ENCODE data around the gene USP48. TPM values are rescaled to one million over a fixed set of nuclear protein-coding genes. Genes with fewer than 3 reads are reported as not detected.

Gene USP48
- total and polyA plus RNA-seq, 2 of the 8 experiments (the other 6 are each of a cell fraction or from before 2014, with no cell fraction given), result 12.8 to 83.5 TPM

DNA sequence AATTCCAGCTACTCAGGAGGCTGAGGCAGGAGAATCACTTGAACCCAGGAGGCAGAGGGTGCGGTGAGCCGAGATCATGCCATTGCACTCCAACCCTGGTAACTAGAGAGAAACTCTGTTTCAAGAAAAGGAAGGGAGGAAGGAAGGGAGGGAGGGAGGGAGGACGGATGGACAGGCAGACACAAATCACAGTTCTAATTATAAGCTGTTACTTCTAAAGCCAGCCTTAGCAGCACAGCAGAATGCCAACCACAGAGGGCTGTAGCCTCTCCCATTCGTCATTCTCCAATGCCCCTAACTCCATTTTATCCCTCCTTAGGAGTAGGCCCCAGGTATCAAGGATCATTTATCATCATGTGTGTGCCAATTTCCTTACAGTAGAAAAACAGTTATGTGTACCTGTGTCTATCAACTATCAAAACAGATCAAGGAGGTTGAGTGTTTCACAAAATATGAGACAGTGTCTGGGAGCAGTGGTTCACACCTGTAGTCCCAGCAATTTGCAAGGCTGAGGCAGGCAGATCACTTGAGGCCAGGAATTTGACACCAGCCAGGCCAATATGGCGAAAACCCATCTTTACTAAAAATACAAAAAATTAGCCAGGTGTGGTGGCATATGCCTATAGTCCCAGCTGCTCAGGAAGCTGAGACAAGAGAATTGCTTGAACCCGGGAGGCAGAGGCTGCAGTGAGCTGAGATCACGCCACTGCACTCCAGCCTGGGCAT lies 19.1 kb downstream of the USP48 start:
- no peak overlapping the region for H3K56ac ChIP-seq (replicated peaks; ENCODE audit: insufficient read length, low read depth, low read length)
- H3K4me3 ChIP-seq (ENCODE audit: extremely low read depth in 1 of 4, insufficient read depth in 2 of 4, low read depth in 3 of 4, low read length in 4 of 4), result no peak overlapping the region
- no peaks in the 10 kb centered on the region for H3K36me3 ChIP-seq (ENCODE audit: control insufficient read depth in 2 of 4, insufficient read depth in 4 of 4, low read length in 3 of 4)
- H2BK120ac ChIP-seq (replicated peaks; ENCODE audit: low read depth, low read length), result no peak overlapping the region
- no peaks in the 10 kb centered on the region for H3K9me3 ChIP-seq (ENCODE audit: insufficient read depth in 2 of 2, low read depth in 1 of 2, low read length in 1 of 2)
- no peak overlapping the region for H3K14ac ChIP-seq (ENCODE audit: insufficient read length)
- no peak overlapping the region for H3K27ac ChIP-seq (ENCODE audit: low read depth, low read length)
- no peak overlapping the region for H3K4ac ChIP-seq (replicated peaks; ENCODE audit: insufficient read length, low read depth, low read length)
- DNase-seq (ENCODE audit: low read depth in 1 of 2, low spot score in 2 of 2), result no peak
- no peak overlapping the region for H4K91ac ChIP-seq (replicated peaks; ENCODE audit: insufficient read length, low read length)
- no peak overlapping the region for H2BK20ac ChIP-seq (ENCODE audit: low read length)
- no peak overlapping the region for H2BK12ac ChIP-seq (ENCODE audit: low read depth, low read length)
- H3K23me2 ChIP-seq (ENCODE audit: low read depth, low read length), result no peaks in the 10 kb centered on the region
- peaks cover 14% of the 10 kb centered on the region for H3K79me1 ChIP-seq (ENCODE audit: low read depth, low read length)
- H4K8ac ChIP-seq (ENCODE audit: extremely low read depth, insufficient read depth, low read length), result no peak overlapping the region
- POLR2A ChIA-PET (ENCODE audit: partially characterized antibody), result interaction anchor here (0.6 to 1.6 kb wide), 3 partner anchors 12 to 200 kb away, joined by 3 to 4 read pairs (median 4); no protein-coding TSS in a partner anchor
- 92% methylated on average over 6 of the region's 7 CpGs; no CpG with 5 or more reads in 1 of the 2 experiments for WGBS, 2 experiments (ENCODE audit: extremely low coverage in 1 of 2, insufficient coverage in 1 of 2, insufficient read length in 1 of 2, insufficient replicate concordance in 2 of 2, low coverage in 1 of 2, low lambda C conversion rate in 2 of 2, missing lambda C conversion rate in 1 of 2)
- no peak overlapping the region for H2AFZ ChIP-seq (ENCODE audit: low read length)
- no peak for FAIRE-seq
- peaks cover 19 to 96% of the 10 kb centered on the region in 2 experiments for H3K79me2 ChIP-seq (ENCODE audit: control insufficient read depth in 1 of 2, insufficient read depth in 2 of 2, low read length in 2 of 2)
- no peak overlapping the region for H2AK5ac ChIP-seq (ENCODE audit: low read depth, low read length)
- no peak overlapping the region for H3K9ac ChIP-seq (replicated peaks in 1 of 4; ENCODE audit: extremely low read depth in 1 of 4, low read depth in 3 of 4, low read length in 3 of 4)
- H2BK15ac ChIP-seq (ENCODE audit: low read length), result no peak overlapping the region
- no peak overlapping the region for H3K23ac ChIP-seq (ENCODE audit: insufficient read length)
- H3K4me1 ChIP-seq (replicated peaks in 1 of 4; ENCODE audit: control insufficient read depth in 3 of 4, insufficient read depth in 4 of 4, low read length in 3 of 4), result peaks cover 2 to 9% (median 6%) of the 10 kb centered on the region in 4 experiments
- no peak overlapping the region; a peak in 1 of 4 replicates for H3K4me2 ChIP-seq (ENCODE audit: insufficient read depth in 1 of 2, low read depth in 2 of 2, low read length in 2 of 2)
- H3K18ac ChIP-seq (ENCODE audit: extremely low read depth, low read length), result no peak overlapping the region; the same call in 1 of the 2 replicates
- H2BK5ac ChIP-seq (ENCODE audit: low read depth, low read length), result no peak overlapping the region
- H4K5ac ChIP-seq (ENCODE audit: insufficient read length, low read depth, low read length), result no peak overlapping the region
- CTCF ChIA-PET (ENCODE audit: partially characterized antibody), result interaction anchor here (0.7 to 1.7 kb wide), 3 partner anchors 15 to 582 kb away, joined by 3 to 6 read pairs (median 3); no protein-coding TSS in a partner anchor
- peaks cover 11 to 16% of the 10 kb centered on the region in 2 experiments for H4K20me1 ChIP-seq (replicated peaks in 1 of 2; ENCODE audit: control insufficient read depth in 1 of 2, insufficient read depth in 2 of 2, low read length in 2 of 2)
- H3K27me3 ChIP-seq (replicated peaks in 1 of 4; ENCODE audit: control insufficient read depth in 3 of 4, extremely low read depth in 1 of 4, insufficient read depth in 3 of 4, low read length in 3 of 4), result no peaks in the 10 kb centered on the region
- TF ChIP-seq ASH2L (IDR thresholded peaks at IDR 0.05; ENCODE audit: low read length) (no peak), CTBP2 (IDR thresholded peaks at IDR 0.05; ENCODE audit: borderline replicate concordance, insufficient read depth, insufficient read length, low read length) (no peak), EGR1 (IDR thresholded peaks at IDR 0.05; ENCODE audit: borderline replicate concordance, low read depth, low read length) (no peak), CREB1 (IDR thresholded peaks at IDR 0.05) (no peak), HDAC2 (IDR thresholded peaks at IDR 0.05; ENCODE audit: borderline replicate concordance in 1 of 2, low read depth in 2 of 2, low read length in 2 of 2) (no peak), CHD2 (IDR thresholded peaks at IDR 0.05; ENCODE audit: low read length) (no peak), CBX8 (IDR thresholded peaks at IDR 0.05; ENCODE audit: borderline replicate concordance, low read depth, low read length) (no peak), NANOG (IDR thresholded peaks at IDR 0.05; ENCODE audit: insufficient read depth, low read depth, low read length, poor library complexity, severe bottlenecking) (no peak), TAF1 (IDR thresholded peaks at IDR 0.05; ENCODE audit: low read depth, low read length) (no peak)
- TF ChIP-seq, protein P1, sequence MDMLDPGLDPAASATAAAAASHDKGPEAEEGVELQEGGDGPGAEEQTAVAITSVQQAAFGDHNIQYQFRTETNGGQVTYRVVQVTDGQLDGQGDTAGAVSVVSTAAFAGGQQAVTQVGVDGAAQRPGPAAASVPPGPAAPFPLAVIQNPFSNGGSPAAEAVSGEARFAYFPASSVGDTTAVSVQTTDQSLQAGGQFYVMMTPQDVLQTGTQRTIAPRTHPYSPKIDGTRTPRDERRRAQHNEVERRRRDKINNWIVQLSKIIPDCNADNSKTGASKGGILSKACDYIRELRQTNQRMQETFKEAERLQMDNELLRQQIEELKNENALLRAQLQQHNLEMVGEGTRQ (IDR thresholded peaks at IDR 0.05; ENCODE audit: low read length), result no peak
- TF ChIP-seq, protein P2, sequence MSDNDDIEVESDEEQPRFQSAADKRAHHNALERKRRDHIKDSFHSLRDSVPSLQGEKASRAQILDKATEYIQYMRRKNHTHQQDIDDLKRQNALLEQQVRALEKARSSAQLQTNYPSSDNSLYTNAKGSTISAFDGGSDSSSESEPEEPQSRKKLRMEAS (IDR thresholded peaks at IDR 0.05), result no peak
